A549 (cell line): Measurements from ENCODE around the gene ARHGAP26. TPM values are rescaled to one million over a fixed set of nuclear protein-coding genes. Genes with fewer than 3 reads are reported as not detected.

ENCODE experiments used
- ATAC-seq, 2 experiments: fragments of 200-7000 bp in 1 of 2; fragments of >200 bp in 1 of 2; cut with Nextera tagmentation in 1 of 2; cut with Tn5 transposase in 1 of 2; 3 replicates each; pipeline versions ENCODE4 v1.8.0 to v1.9.1; 2018 to 2020; ENCODE audit warnings: mild to moderate bottlenecking in 1 of 2, moderate library complexity in 1 of 2
- CTCF ChIA-PET: fragments of 300-600 bp; sonication (Branson Sonifier 250); formaldehyde crosslinking; extraction: SDS; loops from one replicate; lab custom pipeline; 2021; ENCODE audit warnings: antibody characterized with exemption, inconsistent platforms; lab: Yijun Ruan, JAX
- POLR2A ChIA-PET: fragments of 350-600 bp; formaldehyde crosslinking; extraction: SDS; loops from one replicate; lab custom pipeline; 2021; ENCODE audit warnings: antibody characterized with exemption, inconsistent platforms; lab: Yijun Ruan, JAX
- DNase-seq, 2 experiments: peaks; one replicate each; pipeline versions ENCODE4 v3.0.0 to v3.0.0-alpha.2; 2011 to 2016; ENCODE audit warnings: low read depth in 1 of 2, low spot score in 1 of 2
- FAIRE-seq: peaks from 2 replicates; lab custom pipeline; 2011; peaks lifted over from hg19 to GRCh38; lab: Jason Lieb, UNC
- H3K27ac ChIP-seq, 2 experiments: fragments of >200 bp; sonication (Bioruptor Twin); formaldehyde crosslinking; 3 replicates each; pipeline ENCODE4 v1.5.1; 2016 to 2017
- H3K4me1 ChIP-seq: fragments of >200 bp; sonication (Bioruptor Twin); formaldehyde crosslinking; 3 replicates; pipeline ENCODE4 v1.6.1; 2016
- H3K4me2 ChIP-seq: fragments of >200 bp; sonication (Bioruptor Twin); formaldehyde crosslinking; 3 replicates; pipeline ENCODE4 v1.6.1; 2016
- H3K4me3 ChIP-seq: fragments of >200 bp; sonication (Bioruptor Twin); formaldehyde crosslinking; 3 replicates; pipeline ENCODE4 v1.5.1; 2016
- H3K9me3 ChIP-seq: fragments of >200 bp; sonication (Bioruptor Twin); formaldehyde crosslinking; 3 replicates; pipeline ENCODE4 v1.6.1; 2016
- CBX2 ChIP-seq: fragments of 200-600 bp; sonication (generic); IDR thresholded peaks from 2 replicates; pipeline ENCODE4 v1.6.1; 2016; ENCODE audit warnings: low read depth, mild to moderate bottlenecking, borderline replicate concordance
- CBX8 ChIP-seq: fragments of 200-600 bp; sonication (generic); IDR thresholded peaks from 2 replicates; pipeline ENCODE4 v1.6.1; 2016
- CHD2 ChIP-seq: fragments of 150-350 bp; IDR thresholded peaks from 2 replicates; pipeline ENCODE4 v1.6.1; 2014; ENCODE audit warnings: low read length; ENCODE audit not compliant: partially characterized antibody
- FOSB ChIP-seq: fragments of 250-450 bp; sonication (Bioruptor Pico); IDR thresholded peaks from 2 replicates; pipeline ENCODE4 v1.5.0; 2020; ENCODE audit warnings: mild to moderate bottlenecking, moderate library complexity
- FOSL2 ChIP-seq, 2 experiments: fragments of 450-650 bp in 1 of 2; fragments of >200 bp in 1 of 2; sonication (Bioruptor Twin) in 1 of 2; formaldehyde crosslinking; IDR thresholded peaks; 2 replicates each; pipeline versions ENCODE4 v1.5.0 to v1.6.1; 2016 to 2020; ENCODE audit warnings: mild to moderate bottlenecking in 1 of 2, moderate library complexity in 1 of 2
- JUN ChIP-seq, 2 experiments: fragments of >200 bp; sonication (Bioruptor Twin); formaldehyde crosslinking; IDR thresholded peaks; 2 replicates in 1 of 2; 3 replicates in 1 of 2; pipeline ENCODE4 v1.6.1; 2016 to 2017
- KDM1A ChIP-seq: fragments of 200-600 bp; sonication (generic); IDR thresholded peaks from 2 replicates; pipeline ENCODE4 v1.6.1; 2016; ENCODE audit warnings: low read depth, mild to moderate bottlenecking
- KDM5A ChIP-seq: fragments of 200-600 bp; sonication (generic); IDR thresholded peaks from 2 replicates; pipeline ENCODE4 v1.6.1; 2016; ENCODE audit warnings: antibody characterized with exemption, mild to moderate bottlenecking
- MAZ ChIP-seq: fragments of 150-350 bp; IDR thresholded peaks from 2 replicates; pipeline ENCODE4 v1.6.1; 2014; ENCODE audit warnings: antibody characterized with exemption, low read depth, low read length, borderline replicate concordance
- MYC ChIP-seq: IDR thresholded peaks from 2 replicates; pipeline ENCODE4 v1.6.1; 2012; ENCODE audit warnings: mild to moderate bottlenecking, inconsistent platforms, low read length, improper control_type of control experiment, borderline replicate concordance
- RAD21 ChIP-seq, 2 experiments: fragments of >200 bp in 1 of 2; sonication (Bioruptor Twin) in 1 of 2; formaldehyde crosslinking in 1 of 2; IDR thresholded peaks in 1 of 2; conservative IDR thresholded peaks in 1 of 2; 2 replicates in 1 of 2; 3 replicates in 1 of 2; pipeline ENCODE4 v1.6.1; 2012 to 2018; ENCODE audit warnings: inconsistent platforms in 1 of 2
- SMC3 ChIP-seq: fragments of >200 bp; sonication (Bioruptor Twin); formaldehyde crosslinking; IDR thresholded peaks from 3 replicates; pipeline ENCODE4 v1.6.1; 2018; ENCODE audit warnings: inconsistent platforms
- TP53 ChIP-seq: fragments of 250-450 bp; sonication (Bioruptor Pico); IDR thresholded peaks from 2 replicates; pipeline ENCODE4 v1.5.0; 2021; ENCODE audit warnings: mild to moderate bottlenecking, moderate library complexity
- ZSCAN20 ChIP-seq: fragments of 250-450 bp; sonication (Bioruptor Pico); IDR thresholded peaks from 2 replicates; pipeline ENCODE4 v1.8.0; 2022; ENCODE audit warnings: mild to moderate bottlenecking, moderate library complexity
- WGBS: methylation state at CpG from one replicate; pipeline ENCODE4 v1.1.6; 2017; ENCODE audit errors: missing lambda C conversion rate; 5-methylcytosine and 5-hydroxymethylcytosine counted together
- polyA plus RNA-seq, 4 experiments: library from polyadenylated mRNA; depleted of rRNA in 3 of 4; stranded (reverse); fragments of >200 nt; fragmentation: RNase III in 1 of 4; extraction: RNeasy Plus Mini Kit Qiagen cat#74134 plus additional on column Dnase treatment in 1 of 4; gene quantifications; 2 replicates in 3 of 4; 3 replicates in 1 of 4; pipeline ENCODE4 v1.2.3, GENCODE V29; 2011 to 2017
- TF ChIP-seq, protein P1 (sequence below): fragments of >200 bp; sonication (Bioruptor Twin); formaldehyde crosslinking; IDR thresholded peaks from 3 replicates; pipeline ENCODE4 v1.5.1; 2016
- TF ChIP-seq, protein P2 (sequence below): fragments of >200 bp; sonication (Bioruptor Twin); formaldehyde crosslinking; IDR thresholded peaks from 3 replicates; pipeline ENCODE4 v1.6.1; 2016
- TF ChIP-seq, protein P3 (sequence below): fragments of >200 bp; sonication (Bioruptor Twin); formaldehyde crosslinking; IDR thresholded peaks from 2 replicates; pipeline ENCODE4 v1.6.1; 2016
- TF ChIP-seq, protein P4 (sequence below): fragments of 250-450 bp; sonication (Bioruptor Pico); IDR thresholded peaks from 2 replicates; pipeline ENCODE4 v1.5.0; 2020; ENCODE audit warnings: low read depth, mild to moderate bottlenecking, moderate library complexity
- TF ChIP-seq, protein P5 (sequence below): IDR thresholded peaks from 2 replicates; pipeline ENCODE4 v1.6.1; 2012; ENCODE audit warnings: low read depth, borderline replicate concordance

ARHGAP26 gene
- polyA plus RNA-seq, 2 of the 4 experiments (the other 2 are of a cell fraction): 6.6 to 19.1 TPM

DNA sequence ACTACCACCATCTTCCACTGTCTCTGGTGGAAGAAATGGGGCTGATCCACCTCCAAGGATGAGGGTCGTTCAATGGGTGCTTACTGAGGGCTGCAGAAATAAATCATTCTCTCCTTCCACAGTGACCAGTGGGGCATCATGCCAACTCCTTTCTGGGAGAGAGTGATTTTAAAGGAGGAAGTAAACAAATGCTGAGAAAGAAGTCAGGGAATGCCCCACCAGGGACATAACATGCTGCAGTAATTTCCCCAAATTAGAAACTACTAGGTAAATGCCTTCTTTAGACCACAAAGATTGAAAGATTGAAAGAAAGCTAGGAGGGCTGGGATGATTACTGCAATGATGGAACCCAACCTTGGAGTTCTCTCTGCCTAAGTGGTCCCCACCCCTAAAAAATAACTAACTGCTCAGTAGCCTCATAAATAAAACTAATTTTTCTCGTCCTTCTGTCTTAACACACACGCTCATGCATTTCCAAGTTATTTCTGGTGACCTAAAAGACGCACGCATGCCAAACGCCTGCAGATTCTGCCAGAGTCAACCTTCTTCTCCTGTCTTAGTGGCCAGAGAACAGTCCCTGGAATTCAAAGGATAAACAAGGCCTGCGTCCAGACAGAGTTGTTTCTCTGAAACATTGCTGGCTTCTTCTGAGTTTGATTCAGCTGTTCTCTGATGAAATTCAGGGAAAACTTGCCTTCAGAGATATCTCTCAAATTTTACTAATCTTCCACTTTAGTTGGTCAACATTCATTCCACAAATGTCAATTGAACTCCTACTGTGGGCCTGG, 383.3 kb downstream of the ARHGAP26 start (continued):
- TF ChIP-seq KDM5A: no peak
- TF ChIP-seq, protein P1, sequence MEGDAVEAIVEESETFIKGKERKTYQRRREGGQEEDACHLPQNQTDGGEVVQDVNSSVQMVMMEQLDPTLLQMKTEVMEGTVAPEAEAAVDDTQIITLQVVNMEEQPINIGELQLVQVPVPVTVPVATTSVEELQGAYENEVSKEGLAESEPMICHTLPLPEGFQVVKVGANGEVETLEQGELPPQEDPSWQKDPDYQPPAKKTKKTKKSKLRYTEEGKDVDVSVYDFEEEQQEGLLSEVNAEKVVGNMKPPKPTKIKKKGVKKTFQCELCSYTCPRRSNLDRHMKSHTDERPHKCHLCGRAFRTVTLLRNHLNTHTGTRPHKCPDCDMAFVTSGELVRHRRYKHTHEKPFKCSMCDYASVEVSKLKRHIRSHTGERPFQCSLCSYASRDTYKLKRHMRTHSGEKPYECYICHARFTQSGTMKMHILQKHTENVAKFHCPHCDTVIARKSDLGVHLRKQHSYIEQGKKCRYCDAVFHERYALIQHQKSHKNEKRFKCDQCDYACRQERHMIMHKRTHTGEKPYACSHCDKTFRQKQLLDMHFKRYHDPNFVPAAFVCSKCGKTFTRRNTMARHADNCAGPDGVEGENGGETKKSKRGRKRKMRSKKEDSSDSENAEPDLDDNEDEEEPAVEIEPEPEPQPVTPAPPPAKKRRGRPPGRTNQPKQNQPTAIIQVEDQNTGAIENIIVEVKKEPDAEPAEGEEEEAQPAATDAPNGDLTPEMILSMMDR: no peak

DNA sequence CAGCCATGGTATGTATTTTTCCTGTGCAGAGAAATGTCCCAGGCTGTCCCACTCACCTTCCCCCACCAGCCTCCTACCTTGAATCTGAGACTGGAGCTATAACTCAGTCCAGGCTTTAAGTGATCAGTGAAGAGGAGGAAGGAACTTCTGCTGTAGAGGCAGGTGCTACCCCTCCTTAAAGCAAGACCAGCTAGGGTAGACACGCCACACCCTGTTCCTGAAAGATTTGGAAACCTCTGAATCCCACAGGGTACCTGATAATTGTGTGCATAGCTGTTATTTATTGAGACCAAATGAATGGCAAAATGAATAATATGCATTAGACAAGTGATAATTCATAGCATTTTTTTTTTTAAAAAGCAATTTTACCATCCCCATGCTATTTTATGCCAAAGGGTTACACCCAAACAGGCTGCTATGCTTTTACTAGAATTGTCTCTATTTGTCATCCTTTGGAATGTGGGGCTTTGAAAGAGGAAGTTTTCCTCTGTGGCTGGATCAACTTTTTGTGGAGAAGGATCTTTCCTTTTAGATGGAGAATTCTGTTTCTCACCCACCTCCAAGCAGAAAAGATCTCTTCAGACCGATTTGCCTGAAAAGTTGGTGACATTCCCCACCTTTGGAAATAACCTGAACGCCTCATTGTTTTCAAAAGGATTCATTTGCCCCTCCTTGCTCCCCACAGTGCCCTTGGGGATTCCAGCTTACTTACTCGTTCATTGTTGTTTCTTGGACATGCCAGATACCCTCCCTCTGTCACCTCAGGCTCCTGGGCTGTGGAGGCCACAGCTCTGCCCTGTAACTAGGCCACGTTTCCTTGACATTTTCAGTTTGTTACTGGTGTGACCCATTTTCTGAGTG, 384.6 kb downstream of the ARHGAP26 start:
- FAIRE-seq: no peak
- Histone ChIP-seq H3K4me2 (peak overlapping the region; percentile 11), H3K4me1 (peaks cover 15% of the 10 kb centered on the region), H3K9me3 (no peaks in the 10 kb centered on the region), H3K27ac (peak overlapping the region in 1 of 2 experiments; percentile 42; a peak in 3 of 6 replicates), H3K4me3 (no peak overlapping the region)
- no peak for TF ChIP-seq CHD2
- ATAC-seq: peak in 1 of 2 experiments; percentile 57; a peak in 2 of 6 replicates
- 58% methylated on average over 5 of the region's 5 CpGs for WGBS
- CTCF ChIA-PET: interaction anchor here (0.6 to 2.6 kb wide), 3 partner anchors 14 to 38 kb away, joined by 4 to 9 read pairs (median 5); no protein-coding TSS in a partner anchor
- no peak for DNase-seq
- POLR2A ChIA-PET: no interaction called here

DNA sequence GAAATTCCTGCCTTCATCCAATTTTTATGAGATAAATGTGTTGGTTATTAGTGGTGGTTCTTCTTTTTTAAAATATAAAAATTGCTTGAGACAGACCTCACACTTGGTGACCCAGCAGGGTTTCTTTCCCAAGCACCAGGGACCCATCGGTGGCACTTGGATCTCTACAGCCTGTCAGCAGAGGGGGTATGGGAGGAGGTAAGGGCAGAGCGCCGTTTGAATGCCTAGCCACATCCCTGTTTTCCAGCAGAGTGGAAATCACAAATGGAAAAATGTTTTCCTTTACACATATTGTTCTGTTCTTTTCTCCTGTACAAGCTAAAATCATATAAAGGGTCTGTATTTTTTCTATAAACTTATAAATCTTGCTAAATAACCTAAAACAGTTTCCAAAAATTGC, 385.3 kb downstream of the ARHGAP26 start:
- POLR2A ChIA-PET: no interaction called here
- H3K4me2 ChIP-seq: peak overlapping the region; percentile 11; the same call in 1 of the 3 replicates
- DNase-seq (no peak), ATAC-seq (no peak), FAIRE-seq (no peak)
- 90% methylated on average over 3 of the region's 3 CpGs for whole genome bisulfite sequencing
- peaks cover 15% of the 10 kb centered on the region for H3K4me1 ChIP-seq
- H3K4me3 ChIP-seq: no peak overlapping the region
- CTCF ChIA-PET: interaction anchor here (0.6 to 2.6 kb wide), 3 partner anchors 13 to 37 kb away, joined by 4 to 9 read pairs (median 5); no protein-coding TSS in a partner anchor
- no peaks in the 10 kb centered on the region for H3K9me3 ChIP-seq
- H3K27ac ChIP-seq: peak overlapping the region in 1 of 2 experiments; percentile 42; a peak in 3 of 6 replicates
- TF ChIP-seq KDM1A (no peak), ZSCAN20 (CRISPR knock-in tag) (no peak), MAZ (no peak), FOSL2 (IDR thresholded peaks at IDR 0.05) (no peak), FOSL2 (CRISPR knock-in tag; IDR thresholded peaks at IDR 0.05) (no peak), RAD21 (conservative IDR thresholded peaks at IDR 0.05 in 1 of 2, IDR thresholded peaks at IDR 0.05 in 1 of 2) (no peak), MYC (no peak), CBX8 (no peak), JUN (IDR thresholded peaks at IDR 0.05) (no peak), TP53 (CRISPR knock-in tag) (no peak), KDM5A (no peak), SMC3 (no peak), CBX2 (no peak), FOSB (no peak)
- TF ChIP-seq, protein P2, sequence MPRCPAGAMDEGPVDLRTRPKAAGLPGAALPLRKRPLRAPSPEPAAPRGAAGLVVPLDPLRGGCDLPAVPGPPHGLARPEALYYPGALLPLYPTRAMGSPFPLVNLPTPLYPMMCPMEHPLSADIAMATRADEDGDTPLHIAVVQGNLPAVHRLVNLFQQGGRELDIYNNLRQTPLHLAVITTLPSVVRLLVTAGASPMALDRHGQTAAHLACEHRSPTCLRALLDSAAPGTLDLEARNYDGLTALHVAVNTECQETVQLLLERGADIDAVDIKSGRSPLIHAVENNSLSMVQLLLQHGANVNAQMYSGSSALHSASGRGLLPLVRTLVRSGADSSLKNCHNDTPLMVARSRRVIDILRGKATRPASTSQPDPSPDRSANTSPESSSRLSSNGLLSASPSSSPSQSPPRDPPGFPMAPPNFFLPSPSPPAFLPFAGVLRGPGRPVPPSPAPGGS: no peak
- TF ChIP-seq, protein P3, sequence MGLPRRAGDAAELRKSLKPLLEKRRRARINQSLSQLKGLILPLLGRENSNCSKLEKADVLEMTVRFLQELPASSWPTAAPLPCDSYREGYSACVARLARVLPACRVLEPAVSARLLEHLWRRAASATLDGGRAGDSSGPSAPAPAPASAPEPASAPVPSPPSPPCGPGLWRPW: no peak
- TF ChIP-seq, protein P4, sequence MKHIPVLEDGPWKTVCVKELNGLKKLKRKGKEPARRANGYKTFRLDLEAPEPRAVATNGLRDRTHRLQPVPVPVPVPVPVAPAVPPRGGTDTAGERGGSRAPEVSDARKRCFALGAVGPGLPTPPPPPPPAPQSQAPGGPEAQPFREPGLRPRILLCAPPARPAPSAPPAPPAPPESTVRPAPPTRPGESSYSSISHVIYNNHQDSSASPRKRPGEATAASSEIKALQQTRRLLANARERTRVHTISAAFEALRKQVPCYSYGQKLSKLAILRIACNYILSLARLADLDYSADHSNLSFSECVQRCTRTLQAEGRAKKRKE (CRISPR knock-in tag): no peak
- TF ChIP-seq, protein P5, sequence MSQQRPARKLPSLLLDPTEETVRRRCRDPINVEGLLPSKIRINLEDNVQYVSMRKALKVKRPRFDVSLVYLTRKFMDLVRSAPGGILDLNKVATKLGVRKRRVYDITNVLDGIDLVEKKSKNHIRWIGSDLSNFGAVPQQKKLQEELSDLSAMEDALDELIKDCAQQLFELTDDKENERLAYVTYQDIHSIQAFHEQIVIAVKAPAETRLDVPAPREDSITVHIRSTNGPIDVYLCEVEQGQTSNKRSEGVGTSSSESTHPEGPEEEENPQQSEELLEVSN: no peak
